Psoas muscle (tissue), 8 donors: ENCODE data around the gene COL4A3. TPM values are rescaled to one million over a fixed set of nuclear protein-coding genes. Genes with fewer than 3 reads are reported as not detected.

Experiments
- ATAC-seq, 4 donors: fragments of 200-7000 bp; cut with Tn5 transposase; one replicate each; pipeline ENCODE4 v1.9.1; 2020; ENCODE audit warnings: moderate library complexity in 3 of 4, mild to moderate bottlenecking in 2 of 4
- DNase-seq, 2 donors: peaks; one replicate each; pipeline ENCODE4 v3.0.0-alpha.2; 2020
- H3K27ac ChIP-seq: fragments of 200-600 bp; one replicate; pipeline ENCODE4 v1.8.0; 2022
- H3K27me3 ChIP-seq, 3 donors: fragments of 200-600 bp in 1 of 3; one replicate each; pipeline versions ENCODE4 v1.6.1 to v1.8.0; 2013 to 2022; ENCODE audit warnings: low read length in 2 of 3, mild to moderate bottlenecking in 2 of 3, moderate library complexity in 1 of 3; ENCODE audit not compliant: insufficient read depth in 3 of 3
- H3K36me3 ChIP-seq, 2 donors: fragments of 200-600 bp in 1 of 2; one replicate each; pipeline versions ENCODE4 v1.6.1 to v1.8.0; 2013 to 2022; ENCODE audit warnings: low read depth in 1 of 2, mild to moderate bottlenecking in 1 of 2, moderate library complexity in 1 of 2; ENCODE audit not compliant: insufficient read depth in 1 of 2
- H3K4me1 ChIP-seq: fragments of 200-600 bp; one replicate; pipeline ENCODE4 v1.8.0; 2022
- H3K4me3 ChIP-seq: fragments of 200-600 bp; one replicate; pipeline ENCODE4 v1.8.0; 2022; ENCODE audit warnings: mild to moderate bottlenecking
- H3K9me3 ChIP-seq: fragments of 200-600 bp; one replicate; pipeline ENCODE4 v1.8.0; 2022
- CTCF ChIP-seq: fragments of 200-600 bp; IDR thresholded peaks from one replicate; pipeline ENCODE4 v1.8.0; 2022; ENCODE audit warnings: antibody characterized with exemption
- WGBS, 3 donors: extraction: QIAGEN DNeasy Blood & Tissue Kit; methylation state at CpG; one replicate each; pipeline versions ENCODE4 v1.1.6 to v1.1.7; 2013; 5-methylcytosine and 5-hydroxymethylcytosine counted together
- intact Hi-C, 2 donors: fragments of 100-400 bp; cut with DNase I; formaldehyde crosslinking; loops; one replicate each; pipeline versions ENCODE4 v1.11.0 to v1.14.2; 2022
- polyA plus RNA-seq, 3 donors: library from polyadenylated mRNA; stranded (reverse); fragments of 200-250 nt; gene quantifications; one replicate each; pipeline ENCODE4 v1.2.3, GENCODE V29; 2013
- total RNA-seq, 4 donors: library from RNA; stranded (reverse); fragmentation: NEBNext Ultra II Directional in 2 of 4; extraction: Animal tissue kit (Norgen Biotek cat#: 25700) in 2 of 4; gene quantifications; one replicate each; pipeline versions ENCODE4 v1.2.1 to v1.2.4, GENCODE V29; 2021 to 2023
- donor health status: healthy with polysubstance abuse.
- donor health status: DM: no; HTN: no; CAD: no; lungs with moderate emphysema.
- donor health status: Bipolar disorder and iron deficiency.
- donor health status: healthy.
- donor health status: DM: yes; HTN: yes; CAD: no.
- donor health status: DM: no; HTN: no; CAD: no.
- donor health status: DM: no; HTN: no; CAD: no.
- donor health status: DM: yes; HTN: yes; CAD: no.

The COL4A3 gene
- total and polyA plus RNA-seq, 7 donors, result 3.1 to 29.4 (median 5.6) TPM

GRCh38 chr2:227230151-227230550 lies 65.7 kb downstream of the COL4A3 start:
- ATAC-seq (no peak), DNase-seq (no peak)
- intact Hi-C loops, result loop anchor here in 1 of 2 donors (10.0 kb wide), 1 partner anchor 1555 kb away; no protein-coding TSS in a partner anchor
- TF ChIP-seq CTCF, result no peak
- Histone ChIP-seq H3K27ac (no peak overlapping the region), H3K9me3 (no peaks in the 10 kb centered on the region), H3K4me3 (no peak overlapping the region), H3K4me1 (peaks cover 26% of the 10 kb centered on the region), H3K27me3 (no peaks in the 10 kb centered on the region), H3K36me3 (no peaks in the 10 kb centered on the region)
- WGBS, 3 donors, result 64 to 89% (median 81%) methylated on average over 2 of the region's 2 CpGs

DNA sequence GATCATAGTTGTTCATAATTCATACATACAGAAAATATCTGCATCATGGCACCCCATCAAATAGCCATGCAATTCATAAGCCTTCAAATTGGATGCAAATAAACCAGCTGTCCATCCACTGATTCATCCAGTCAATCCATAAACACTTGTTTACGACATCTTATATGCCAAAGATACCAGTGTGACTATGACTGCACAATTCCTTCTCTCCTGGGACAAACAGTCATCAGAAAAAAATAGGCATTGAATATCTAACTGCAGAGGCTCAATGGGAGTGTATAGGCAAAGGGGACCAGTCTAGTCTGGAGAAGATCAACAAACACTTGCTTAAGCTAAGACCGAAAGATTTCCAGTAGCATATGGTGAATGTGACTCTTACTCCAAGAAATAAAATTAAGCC lies 70.0 kb downstream of the COL4A3 start:
- intact Hi-C loops, result loop anchor here in 1 of 2 donors (10.0 kb wide), 1 partner anchor 1560 kb away; no protein-coding TSS in a partner anchor
- 60 to 84% (median 71%) methylated on average over 2 of the region's 2 CpGs for WGBS, 3 donors

GRCh38 chr2:227237786-227238185 lies 73.4 kb downstream of the COL4A3 start:
- Histone ChIP-seq H3K4me1 (peaks cover 5% of the 10 kb centered on the region), H3K36me3 (peaks cover 5 to 36% of the 10 kb centered on the region in 2 donors), H3K27ac (peak overlapping the region; percentile 28), H3K9me3 (no peaks in the 10 kb centered on the region), H3K4me3 (no peak overlapping the region), H3K27me3 (no peaks in the 10 kb centered on the region)
- TF ChIP-seq CTCF, result no peak
- WGBS, 3 donors, result 65 to 82% (median 78%) methylated on average over 5 of the region's 5 CpGs
- intact Hi-C loops, result loop anchor here (1.0 to 10.0 kb wide), 3 partner anchors 108 to 1563 kb away; no protein-coding TSS in a partner anchor
- ATAC-seq (no peak), DNase-seq (no peak)

More for the DNA sequence above, 70.0 kb downstream of the COL4A3 start:
- Histone ChIP-seq H3K27me3 (no peaks in the 10 kb centered on the region), H3K36me3 (peaks cover 0 to 3% of the 10 kb centered on the region in 2 donors), H3K27ac (peak overlapping the region; percentile 62), H3K4me3 (no peak overlapping the region), H3K9me3 (no peaks in the 10 kb centered on the region), H3K4me1 (peaks cover 5% of the 10 kb centered on the region)
- DNase-seq (no peak), ATAC-seq (peak; percentile 73 to 91 (median 90))
- TF ChIP-seq CTCF, result no peak

DNA sequence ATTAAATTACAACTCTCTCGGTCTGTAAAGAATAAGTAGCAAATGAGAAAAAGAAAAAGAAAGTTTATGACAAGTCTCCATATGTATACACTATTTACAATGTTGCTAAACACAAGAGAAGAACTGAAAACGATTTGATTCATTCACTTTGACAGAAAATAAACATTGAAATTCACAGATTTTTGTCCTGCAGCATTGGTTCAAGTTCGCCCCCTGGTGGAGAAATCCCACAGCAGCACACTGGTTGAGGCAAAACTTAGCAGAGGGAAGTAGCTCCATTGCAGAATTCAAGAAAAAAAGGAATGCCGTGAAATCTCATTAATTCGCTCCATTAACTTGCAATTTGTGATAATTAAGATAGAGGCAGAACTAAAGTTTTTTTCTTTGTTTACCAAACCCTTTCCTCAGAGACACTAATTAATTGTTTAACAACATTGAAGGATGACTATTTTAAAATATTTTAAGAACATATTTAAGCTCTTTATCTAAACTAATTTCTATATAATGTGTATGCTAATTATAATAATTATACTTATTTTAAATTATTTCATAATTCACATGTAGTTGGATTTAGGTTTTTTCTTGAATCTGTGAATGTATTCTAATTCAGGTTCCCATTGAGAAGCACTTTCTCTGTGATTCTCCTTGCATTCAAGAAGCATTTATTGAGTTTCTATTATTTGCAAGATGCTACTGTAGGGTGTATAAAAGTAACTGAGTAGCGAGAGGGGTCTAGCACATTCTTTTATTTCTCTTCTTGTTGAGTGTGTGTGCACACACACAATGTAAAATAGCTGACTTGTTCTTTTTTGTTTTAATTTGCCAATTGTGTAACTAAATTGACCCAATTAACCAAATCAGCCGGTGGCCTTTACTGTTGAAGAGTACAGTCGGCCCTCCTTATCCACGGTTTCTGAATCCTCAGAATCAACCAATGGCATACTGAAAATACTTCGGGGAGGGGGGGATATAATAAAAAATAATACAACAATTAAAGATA lies 74.1 kb downstream of the COL4A3 start:
- Histone ChIP-seq H3K4me1 (peaks cover 5% of the 10 kb centered on the region), H3K27ac (peak overlapping the region; percentile 28), H3K4me3 (no peak overlapping the region), H3K36me3 (peaks cover 5 to 44% of the 10 kb centered on the region in 2 donors), H3K9me3 (no peaks in the 10 kb centered on the region), H3K27me3 (no peaks in the 10 kb centered on the region)
- TF ChIP-seq CTCF, result peak; percentile 96
- WGBS, 3 donors, result 38 to 44% (median 42%) methylated on average over 10 of the region's 10 CpGs
- peak; percentile 58 to 69 for DNase-seq
- ATAC-seq, result peak in 2 of 4 donors; percentile 44 to 49
- intact Hi-C loops, result loop anchor here (1.0 to 10.0 kb wide), 3 partner anchors 109 to 1564 kb away; no protein-coding TSS in a partner anchor
